ENCODE measurements around the gene UBASH3A. TPM values are rescaled to one million over a fixed set of nuclear protein-coding genes. Genes with fewer than 3 reads are reported as not detected.

UBASH3A gene
- total RNA-seq, 1 experiment from 2014 or later, result not detected

GRCh38 chr21:42417533-42417932, 13.8 kb downstream of the UBASH3A start:
- intact Hi-C loops (cut with micrococcal nuclease; ENCODE audit: unreplicated experiment), result no loop called here
- Histone ChIP-seq H3K27me3 (replicated peaks; ENCODE audit: control insufficient read depth, insufficient read depth, low read length) (no peaks in the 10 kb centered on the region), H3K36me3 (ENCODE audit: control insufficient read depth, insufficient read depth, low read length) (no peaks in the 10 kb centered on the region), H3K4me1 (no peaks in the 10 kb centered on the region), H3K9me3 (no peaks in the 10 kb centered on the region), H3K4me3 (ENCODE audit: low read depth, low read length) (no peak overlapping the region)
- TF ChIP-seq CTCF (IDR thresholded peaks at IDR 0.05; ENCODE audit: insufficient read depth in 1 of 2, low read depth in 1 of 2, low read length in 1 of 2, severe bottlenecking in 1 of 2, unreplicated experiment in 1 of 2), result no peak
- Mint-ChIP-seq H3K9me3 (ENCODE audit: unreplicated experiment) (no peaks in the 10 kb centered on the region), H3K36me3 (ENCODE audit: insufficient read depth, unreplicated experiment) (no peaks in the 10 kb centered on the region), H3K27ac (ENCODE audit: unreplicated experiment) (no peak overlapping the region), H3K27me3 (ENCODE audit: insufficient read depth, unreplicated experiment) (peaks cover 9% of the 10 kb centered on the region), H3K4me1 (ENCODE audit: low read depth, unreplicated experiment) (no peaks in the 10 kb centered on the region), H3K4me3 (ENCODE audit: unreplicated experiment) (no peak overlapping the region)
- no peak for DNase-seq
- POLR2A ChIA-PET, result no interaction called here
- CTCF ChIA-PET, result interaction anchor here (0.6 kb wide), 1 partner anchor 758 kb away, joined by 3 read pairs; no protein-coding TSS in a partner anchor
- no TSS peak for BruUV-seq (replicated peaks)

- ChIA-PET POLR2A (no interaction called here), CTCF (no interaction called here)
- Histone ChIP-seq H3K36me3 (ENCODE audit: control insufficient read depth, insufficient read depth, low read length) (no peaks in the 10 kb centered on the region), H3K27me3 (replicated peaks; ENCODE audit: control insufficient read depth, insufficient read depth, low read length) (no peaks in the 10 kb centered on the region), H3K9me3 (no peaks in the 10 kb centered on the region), H3K4me3 (ENCODE audit: low read depth, low read length) (no peak overlapping the region), H3K4me1 (no peaks in the 10 kb centered on the region)
- no peaks in the 10 kb centered on the region for H3K4me1 Mint-ChIP-seq (ENCODE audit: low read depth, unreplicated experiment)
- H3K27ac Mint-ChIP-seq (ENCODE audit: unreplicated experiment), result no peak overlapping the region
- no peak overlapping the region for H3K4me3 Mint-ChIP-seq (ENCODE audit: unreplicated experiment)
- TF ChIP-seq CTCF (IDR thresholded peaks at IDR 0.05; ENCODE audit: insufficient read depth in 1 of 2, low read depth in 1 of 2, low read length in 1 of 2, severe bottlenecking in 1 of 2, unreplicated experiment in 1 of 2), result no peak
- BruUV-seq (replicated peaks), result no TSS peak
- H3K27me3 Mint-ChIP-seq (ENCODE audit: insufficient read depth, unreplicated experiment), result peaks cover 9% of the 10 kb centered on the region
- intact Hi-C loops (cut with micrococcal nuclease; ENCODE audit: unreplicated experiment), result no loop called here
- no peaks in the 10 kb centered on the region for H3K9me3 Mint-ChIP-seq (ENCODE audit: unreplicated experiment)
- no peak for DNase-seq
- H3K36me3 Mint-ChIP-seq (ENCODE audit: insufficient read depth, unreplicated experiment), result no peaks in the 10 kb centered on the region
Observed at GRCh38 chr21:42418886-42419285, 15.2 kb downstream of the UBASH3A start.

GRCh38 chr21:42419845-42420244, 16.1 kb downstream of the UBASH3A start:
- no peaks in the 10 kb centered on the region for H3K36me3 ChIP-seq (ENCODE audit: control insufficient read depth, insufficient read depth, low read length)
- peaks cover 9% of the 10 kb centered on the region for H3K27me3 Mint-ChIP-seq (ENCODE audit: insufficient read depth, unreplicated experiment)
- no peaks in the 10 kb centered on the region for H3K4me1 Mint-ChIP-seq (ENCODE audit: low read depth, unreplicated experiment)
- no peaks in the 10 kb centered on the region for H3K9me3 Mint-ChIP-seq (ENCODE audit: unreplicated experiment)
- no peak for DNase-seq
- intact Hi-C loops (cut with micrococcal nuclease; ENCODE audit: unreplicated experiment), result no loop called here
- no peaks in the 10 kb centered on the region for H3K36me3 Mint-ChIP-seq (ENCODE audit: insufficient read depth, unreplicated experiment)
- no peak overlapping the region for H3K4me3 Mint-ChIP-seq (ENCODE audit: unreplicated experiment)
- no peaks in the 10 kb centered on the region for H3K4me1 ChIP-seq
- POLR2A ChIA-PET, result no interaction called here
- CTCF ChIA-PET, result no interaction called here
- H3K9me3 ChIP-seq, result no peaks in the 10 kb centered on the region
- no peaks in the 10 kb centered on the region for H3K27me3 ChIP-seq (replicated peaks; ENCODE audit: control insufficient read depth, insufficient read depth, low read length)
- TF ChIP-seq CTCF (IDR thresholded peaks at IDR 0.05; ENCODE audit: insufficient read depth in 1 of 2, low read depth in 1 of 2, low read length in 1 of 2, severe bottlenecking in 1 of 2, unreplicated experiment in 1 of 2), result no peak
- H3K27ac Mint-ChIP-seq (ENCODE audit: unreplicated experiment), result no peak overlapping the region
- no peak overlapping the region for H3K4me3 ChIP-seq (ENCODE audit: low read depth, low read length)
- no TSS peak for BruUV-seq (replicated peaks)

Measured in Caco-2 (cell line).